ENCODE data around the gene ANKS1B.

The ANKS1B gene

GRCh38 chr12:99436584-99436983 lies 548.2 kb downstream of the ANKS1B start:
- no peak for DNase-seq

DNA sequence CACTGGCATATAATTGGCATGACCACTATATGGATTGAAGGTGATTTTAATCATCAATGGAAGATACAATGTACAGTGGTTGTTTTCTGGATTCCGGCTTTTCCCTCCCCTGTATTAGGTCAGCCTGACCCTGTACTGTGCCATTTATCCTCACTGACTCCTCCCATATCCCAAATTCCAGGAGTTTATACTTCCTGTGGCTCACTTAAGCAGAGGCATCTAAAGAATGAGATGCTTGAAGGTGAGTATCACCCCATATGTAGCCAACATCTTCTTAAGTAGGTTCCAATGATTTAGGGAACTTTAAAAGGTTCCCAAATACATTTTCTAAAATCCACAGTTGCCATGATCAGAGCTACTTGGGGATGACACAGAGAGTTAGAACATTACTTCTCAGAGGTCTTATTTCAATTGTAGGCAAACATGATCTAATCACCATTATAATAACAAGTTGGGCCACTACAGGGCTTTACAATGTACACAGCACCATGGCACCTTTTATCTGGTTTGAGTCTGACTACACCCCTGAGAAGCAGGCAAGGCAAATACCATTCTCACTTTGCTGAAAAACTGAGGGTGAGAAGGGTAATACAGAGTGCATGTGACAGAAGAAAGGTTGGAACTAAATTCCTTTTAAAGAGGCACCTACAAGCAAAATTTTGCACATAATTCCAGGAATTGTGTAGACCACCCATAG lies 549.5 kb downstream of the ANKS1B start:
- DNase-seq = no peak

GRCh38 chr12:99433155-99433554 lies 551.6 kb downstream of the ANKS1B start:
- DNase-seq = no peak

DNA sequence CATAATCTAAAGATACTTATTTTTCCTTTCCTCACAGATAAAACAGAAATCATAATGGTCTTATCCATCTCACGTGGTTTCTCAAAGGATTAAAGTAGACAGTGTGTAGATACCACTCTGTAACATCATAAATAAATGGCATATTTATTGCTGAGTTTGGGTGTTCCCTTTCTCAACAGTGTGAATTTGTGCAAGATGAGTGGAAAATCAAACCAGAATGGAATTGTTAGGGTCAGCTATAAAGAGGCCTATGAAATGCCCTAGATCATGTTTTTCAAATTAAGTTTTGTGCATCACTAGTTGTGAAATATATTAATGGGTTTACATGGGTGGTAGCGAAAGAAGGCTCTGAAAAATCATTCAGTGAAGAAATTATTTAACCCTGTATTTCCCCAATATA lies 553.5 kb downstream of the ANKS1B start:
- DNase-seq = no peak

DNA sequence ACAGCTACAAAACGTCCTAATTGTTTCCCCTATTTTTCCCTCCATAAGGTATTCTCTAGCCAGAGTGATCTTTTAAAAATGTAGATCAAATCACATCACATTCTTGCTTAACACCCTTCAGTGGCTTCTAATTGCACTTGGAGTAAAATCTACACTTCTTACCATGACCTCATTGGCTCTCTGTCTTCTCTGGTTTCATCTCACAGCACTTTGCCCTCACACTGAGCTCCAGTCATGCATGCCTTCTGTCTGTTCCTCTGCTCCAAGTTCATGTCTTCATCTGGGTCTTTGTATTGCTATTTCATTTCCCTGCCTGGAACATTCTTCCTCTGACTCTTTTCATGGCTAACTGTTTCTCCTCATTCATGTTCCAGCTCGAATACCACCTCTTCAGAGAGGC lies 557.6 kb downstream of the ANKS1B start:
- DNase-seq = no peak

DNA sequence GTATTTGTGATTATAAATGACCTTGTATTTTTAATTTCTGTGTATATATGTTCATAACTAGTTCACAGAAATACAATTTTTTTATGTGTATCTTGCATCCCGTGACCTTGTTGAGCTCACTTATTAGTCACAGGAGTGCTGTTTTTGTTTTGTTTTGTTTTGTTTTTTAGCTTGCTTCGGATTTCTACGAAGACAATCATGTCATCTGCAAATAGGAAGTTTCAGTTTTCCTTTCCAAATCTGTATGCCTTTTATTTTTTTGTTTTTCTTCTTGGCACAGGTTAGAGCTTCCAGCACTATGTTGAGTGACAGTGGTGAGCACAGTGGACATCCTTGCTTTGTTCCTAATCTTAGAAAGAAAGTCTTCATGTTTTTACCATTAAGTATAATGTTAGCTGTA lies 566.4 kb downstream of the ANKS1B start:
- DNase-seq = no peak

- DNase-seq = no peak
Measured at GRCh38 chr12:99413751-99414150, 571.0 kb downstream of the ANKS1B start.

GRCh38 chr12:99393763-99394162 lies 591.0 kb downstream of the ANKS1B start:
- no peak for DNase-seq

DNA sequence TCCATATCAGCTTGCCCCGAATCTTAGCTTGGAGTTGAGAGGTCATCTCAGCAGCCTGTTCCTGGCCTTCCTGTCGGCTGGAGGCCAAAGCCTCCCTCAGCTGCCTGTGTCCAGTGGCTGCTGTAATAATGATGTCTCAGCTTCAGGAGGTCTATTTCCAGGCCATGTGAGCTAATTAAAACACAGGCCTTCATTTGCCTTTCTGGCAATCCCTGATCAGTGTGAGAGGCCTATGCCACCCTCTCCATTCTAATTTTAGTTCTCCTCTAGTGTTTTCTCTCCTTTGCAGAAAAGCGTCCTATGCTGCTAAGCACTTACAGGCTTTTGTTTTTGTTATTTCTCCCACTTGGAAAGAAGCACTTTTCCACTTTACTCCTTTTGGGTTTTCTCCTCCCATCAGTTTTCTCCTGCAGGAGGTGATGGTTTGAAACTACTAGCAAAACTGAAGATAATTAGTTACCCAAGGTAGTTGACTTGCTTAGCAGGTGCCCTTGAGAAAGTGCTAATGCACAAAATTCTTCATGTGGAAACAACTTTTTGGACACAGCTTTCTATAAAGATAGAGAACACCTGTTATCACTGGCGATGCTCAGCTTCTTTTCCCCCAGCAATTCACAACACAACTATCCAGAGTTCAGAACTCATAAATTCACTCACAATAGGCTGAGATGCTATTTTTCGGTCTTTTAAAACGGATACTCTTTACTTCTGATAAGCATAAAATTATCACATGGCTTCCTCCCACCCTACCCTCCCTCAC lies 592.5 kb downstream of the ANKS1B start:
- no peak for DNase-seq

DNA sequence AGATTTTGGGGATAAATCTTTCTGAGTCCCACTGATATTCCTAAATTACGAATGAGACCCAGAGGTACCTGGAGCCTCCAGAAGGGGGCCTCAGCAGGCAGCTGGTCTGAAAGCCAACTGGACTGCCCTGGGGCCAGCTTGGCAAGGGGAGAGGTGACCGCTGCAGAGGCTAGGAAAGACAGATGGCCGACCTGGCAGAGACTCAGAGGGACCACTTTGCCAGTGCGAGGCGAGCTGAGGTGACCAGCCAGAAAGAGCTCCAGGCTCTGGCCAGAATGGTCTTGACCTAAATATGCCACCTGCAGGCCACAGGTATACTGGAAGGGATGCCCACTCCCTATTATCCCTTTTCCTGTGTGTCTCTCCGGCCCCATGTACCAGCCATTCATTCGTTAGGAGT lies 594.0 kb downstream of the ANKS1B start:
- peak in 1 of 2 experiments; percentile 29 for DNase-seq

GRCh38 chr12:99389751-99390150 lies 595.0 kb downstream of the ANKS1B start:
- no peak for DNase-seq

GRCh38 chr12:99388671-99389195 lies 596.0 kb downstream of the ANKS1B start:
- no peak for DNase-seq

DNA sequence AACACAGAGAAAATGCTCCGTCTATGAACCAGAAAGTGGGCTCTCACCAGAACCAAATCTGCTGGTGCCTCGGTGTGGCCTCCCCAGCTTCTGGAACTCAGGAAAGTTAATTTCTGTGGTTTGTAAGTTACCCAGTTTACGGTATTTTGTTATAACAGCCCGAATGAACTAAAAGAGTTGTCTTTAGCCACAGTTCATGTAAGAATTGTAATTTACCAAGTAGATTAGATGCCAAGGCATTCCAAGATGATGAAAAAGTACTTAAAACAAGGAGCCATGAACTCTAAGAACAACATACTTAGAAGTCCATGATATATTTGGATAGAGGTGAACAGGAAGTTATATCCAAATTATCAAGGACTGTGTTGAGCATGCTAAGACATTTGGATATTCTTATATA lies 597.1 kb downstream of the ANKS1B start:
- no peak for DNase-seq

- DNase-seq = peak; percentile 53 to 74
Measured at GRCh38 chr12:99386907-99387306, 597.8 kb downstream of the ANKS1B start.

DNA sequence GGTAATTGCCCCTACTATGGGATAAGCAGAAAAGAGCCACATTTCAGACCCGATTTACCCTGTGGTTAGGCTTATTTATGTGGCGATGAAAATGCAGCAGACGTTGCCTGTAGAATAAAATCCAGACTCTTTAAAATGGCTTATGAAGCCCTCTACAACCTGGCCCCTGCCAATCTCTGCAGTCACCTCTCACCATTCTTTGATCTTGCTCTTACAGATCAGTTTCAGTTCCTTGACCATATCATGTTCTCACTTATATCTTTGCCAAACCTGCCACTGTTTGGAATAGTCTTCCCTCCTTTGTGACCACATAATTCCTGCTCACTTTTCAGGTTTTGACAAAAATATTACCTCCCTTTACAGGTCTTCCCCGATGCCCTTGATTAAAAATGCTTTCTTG lies 601.5 kb downstream of the ANKS1B start:
- no peak for DNase-seq

DNA sequence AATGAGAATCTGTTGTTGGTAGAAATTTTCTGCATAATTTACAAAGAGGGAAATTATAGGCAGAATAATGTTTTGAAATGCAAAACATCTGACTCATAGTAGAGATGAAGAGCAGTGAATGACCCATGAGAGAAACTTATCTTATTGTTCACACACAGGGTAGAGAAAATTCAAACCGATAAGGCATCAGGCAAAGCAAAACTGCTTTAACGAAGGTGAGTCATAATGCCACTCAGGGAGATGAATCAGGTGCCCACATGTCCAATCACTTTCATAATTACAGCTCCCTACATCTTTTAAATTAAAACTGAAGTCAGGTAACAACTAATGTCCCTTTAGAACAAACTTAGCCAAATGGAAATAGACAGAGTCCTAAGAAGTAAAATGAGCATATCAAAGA lies 602.7 kb downstream of the ANKS1B start:
- peak in 1 of 2 experiments; percentile 20 for DNase-seq

DNA sequence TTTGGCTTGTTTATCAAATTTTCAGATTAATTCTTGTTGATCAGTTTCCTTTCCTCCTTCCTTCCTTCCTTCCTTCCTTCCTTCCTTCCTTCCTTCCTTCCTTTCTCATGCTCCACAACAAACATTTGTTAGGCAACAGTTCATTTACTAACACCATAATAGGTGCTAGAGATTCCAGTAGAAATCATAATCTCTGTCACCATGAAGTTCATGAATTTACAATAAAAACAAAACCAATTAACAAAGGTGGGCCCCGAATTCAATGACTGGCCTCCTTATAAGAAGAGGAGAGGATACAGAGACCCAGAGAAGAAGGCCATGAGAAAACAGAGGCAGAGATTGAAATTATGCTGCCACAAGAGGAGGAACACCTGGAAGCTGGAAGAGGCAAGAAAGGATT lies 604.0 kb downstream of the ANKS1B start:
- no peak for DNase-seq

- DNase-seq = no peak
Measured at GRCh38 chr12:99374023-99374422, 610.7 kb downstream of the ANKS1B start.

GRCh38 chr12:99372257-99372920 lies 612.3 kb downstream of the ANKS1B start:
- no peak for DNase-seq

- no peak for DNase-seq
Measured at GRCh38 chr12:99370421-99371138, 614.2 kb downstream of the ANKS1B start.

DNA sequence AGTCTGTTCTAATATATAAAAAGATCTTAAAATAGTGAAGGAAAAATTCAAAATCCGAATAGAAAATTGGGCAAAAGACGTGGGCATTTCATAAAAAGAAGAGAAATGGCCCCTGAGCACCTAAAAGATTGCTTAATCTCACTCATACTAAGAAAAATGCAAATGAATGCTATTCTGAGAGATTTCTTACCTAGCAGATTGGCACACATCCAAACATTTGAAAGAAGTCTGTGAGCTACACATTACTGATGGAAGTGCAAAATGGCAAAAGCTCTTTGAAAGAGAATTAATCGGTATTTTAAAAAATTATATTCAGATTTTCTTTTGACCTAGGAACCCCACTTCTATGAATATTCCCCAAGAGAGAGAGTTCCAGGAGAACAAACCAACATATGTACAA lies 617.6 kb downstream of the ANKS1B start:
- no peak for DNase-seq

- peak in 1 of 2 experiments; percentile 10 for DNase-seq
Measured at GRCh38 chr12:99352269-99352668, 632.5 kb downstream of the ANKS1B start.

DNA sequence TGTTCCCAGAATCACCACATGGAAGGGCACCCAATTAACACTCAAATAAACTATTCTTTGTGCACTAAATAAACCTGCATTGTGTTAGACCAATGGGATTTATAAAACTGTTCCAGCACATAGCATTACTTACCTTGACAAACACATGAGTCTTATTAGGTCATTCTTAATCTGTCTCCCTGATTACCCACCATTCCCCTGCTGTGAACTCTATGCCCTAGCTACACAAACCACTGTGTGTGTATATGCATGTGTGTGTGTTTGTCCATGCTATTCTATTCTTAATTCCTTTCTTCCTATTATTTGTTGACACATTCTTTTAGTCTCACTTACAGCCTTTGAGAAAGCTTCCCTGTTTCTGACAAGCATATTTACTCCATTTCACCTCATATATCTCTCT lies 640.8 kb downstream of the ANKS1B start:
- no peak for DNase-seq
